SU-DHL-6 (cell line): ENCODE measurements around the gene PPME1.

Experiments used
- EZH2phosphoT487 ChIP-seq: fragments of 200-600 bp; sonication (generic), shearing (Covaris generic); conservative IDR thresholded peaks from 2 replicates; pipeline ENCODE4 v1.6.1; 2018; ENCODE audit warnings: mild to moderate bottlenecking, antibody characterized with exemption, low read length, moderate library complexity, mixed read lengths
- TF ChIP-seq, protein P1 (sequence below): fragments of 200-600 bp; sonication (generic); IDR thresholded peaks from one replicate; pipeline ENCODE4 v1.5.1; 2017; ENCODE audit warnings: antibody characterized with exemption, mild to moderate bottlenecking, low read length, moderate library complexity; ENCODE audit not compliant: insufficient read depth, poor library complexity, severe bottlenecking

GRCh38 chr11:74153224-74153623 is 17.9 kb upstream of the PPME1 start:
- TF ChIP-seq, protein P1, sequence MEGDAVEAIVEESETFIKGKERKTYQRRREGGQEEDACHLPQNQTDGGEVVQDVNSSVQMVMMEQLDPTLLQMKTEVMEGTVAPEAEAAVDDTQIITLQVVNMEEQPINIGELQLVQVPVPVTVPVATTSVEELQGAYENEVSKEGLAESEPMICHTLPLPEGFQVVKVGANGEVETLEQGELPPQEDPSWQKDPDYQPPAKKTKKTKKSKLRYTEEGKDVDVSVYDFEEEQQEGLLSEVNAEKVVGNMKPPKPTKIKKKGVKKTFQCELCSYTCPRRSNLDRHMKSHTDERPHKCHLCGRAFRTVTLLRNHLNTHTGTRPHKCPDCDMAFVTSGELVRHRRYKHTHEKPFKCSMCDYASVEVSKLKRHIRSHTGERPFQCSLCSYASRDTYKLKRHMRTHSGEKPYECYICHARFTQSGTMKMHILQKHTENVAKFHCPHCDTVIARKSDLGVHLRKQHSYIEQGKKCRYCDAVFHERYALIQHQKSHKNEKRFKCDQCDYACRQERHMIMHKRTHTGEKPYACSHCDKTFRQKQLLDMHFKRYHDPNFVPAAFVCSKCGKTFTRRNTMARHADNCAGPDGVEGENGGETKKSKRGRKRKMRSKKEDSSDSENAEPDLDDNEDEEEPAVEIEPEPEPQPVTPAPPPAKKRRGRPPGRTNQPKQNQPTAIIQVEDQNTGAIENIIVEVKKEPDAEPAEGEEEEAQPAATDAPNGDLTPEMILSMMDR = no peak
- TF ChIP-seq EZH2phosphoT487 = no peak
